ENCODE data around the gene NUDT7.

The NUDT7 gene

GRCh38 chr16:77722309-77723107 lies at the start of gene NUDT7:
NUDT7 (plus strand) TSS chr16:77722514; CDS start chr16:77722583, 69 bp downstream.
- DNase-seq (ENCODE audit: extremely low read depth in 1 of 2, low read depth in 1 of 2), result peak; percentile 88 to 97

GRCh38 chr16:77674888-77675287 lies 47.4 kb upstream of the NUDT7 start:
- no peak for DNase-seq (ENCODE audit: extremely low read depth in 1 of 2, low read depth in 1 of 2)

GRCh38 chr16:77675464-77676324 lies 46.6 kb upstream of the NUDT7 start:
- peak; percentile 15 to 21 for DNase-seq (ENCODE audit: extremely low read depth in 1 of 2, low read depth in 1 of 2)

- DNase-seq (ENCODE audit: extremely low read depth in 1 of 2, low read depth in 1 of 2), result no peak
Measured at GRCh38 chr16:77677129-77677528, 45.2 kb upstream of the NUDT7 start.

- no peak for DNase-seq (ENCODE audit: extremely low read depth in 1 of 2, low read depth in 1 of 2)
Measured at GRCh38 chr16:77679391-77679790, 42.9 kb upstream of the NUDT7 start.

GRCh38 chr16:77679901-77680300 lies 42.4 kb upstream of the NUDT7 start:
- no peak for DNase-seq (ENCODE audit: extremely low read depth in 1 of 2, low read depth in 1 of 2)

GRCh38 chr16:77680496-77680895 lies 41.8 kb upstream of the NUDT7 start:
- DNase-seq (ENCODE audit: extremely low read depth in 1 of 2, low read depth in 1 of 2), result no peak

- DNase-seq (ENCODE audit: extremely low read depth in 1 of 2, low read depth in 1 of 2), result no peak
Measured at GRCh38 chr16:77682586-77682985, 39.7 kb upstream of the NUDT7 start.

- DNase-seq (ENCODE audit: extremely low read depth in 1 of 2, low read depth in 1 of 2), result no peak
Measured at GRCh38 chr16:77683397-77684180, 38.7 kb upstream of the NUDT7 start.

GRCh38 chr16:77684181-77684526 lies 38.2 kb upstream of the NUDT7 start:
- no peak for DNase-seq (ENCODE audit: extremely low read depth in 1 of 2, low read depth in 1 of 2)

GRCh38 chr16:77686385-77686784 lies 35.9 kb upstream of the NUDT7 start:
- no peak for DNase-seq (ENCODE audit: extremely low read depth in 1 of 2, low read depth in 1 of 2)

- DNase-seq (ENCODE audit: extremely low read depth in 1 of 2, low read depth in 1 of 2), result no peak
Measured at GRCh38 chr16:77689971-77690370, 32.3 kb upstream of the NUDT7 start.

- DNase-seq (ENCODE audit: extremely low read depth in 1 of 2, low read depth in 1 of 2), result no peak
Measured at GRCh38 chr16:77690416-77690815, 31.9 kb upstream of the NUDT7 start.

GRCh38 chr16:77692612-77693011 lies 29.7 kb upstream of the NUDT7 start:
- no peak for DNase-seq (ENCODE audit: extremely low read depth in 1 of 2, low read depth in 1 of 2)

- DNase-seq (ENCODE audit: extremely low read depth in 1 of 2, low read depth in 1 of 2), result no peak
Measured at GRCh38 chr16:77696149-77696548, 26.2 kb upstream of the NUDT7 start.

GRCh38 chr16:77700846-77701245 lies 21.5 kb upstream of the NUDT7 start:
- DNase-seq (ENCODE audit: extremely low read depth in 1 of 2, low read depth in 1 of 2), result no peak

GRCh38 chr16:77705351-77705750 lies 17.0 kb upstream of the NUDT7 start:
- DNase-seq (ENCODE audit: extremely low read depth in 1 of 2, low read depth in 1 of 2), result no peak

GRCh38 chr16:77711179-77711578 lies 11.1 kb upstream of the NUDT7 start:
- DNase-seq (ENCODE audit: extremely low read depth in 1 of 2, low read depth in 1 of 2), result no peak

- no peak for DNase-seq (ENCODE audit: extremely low read depth in 1 of 2, low read depth in 1 of 2)
Measured at GRCh38 chr16:77711775-77712174, 10.5 kb upstream of the NUDT7 start.

GRCh38 chr16:77715145-77715544 lies 7.2 kb upstream of the NUDT7 start:
- DNase-seq (ENCODE audit: extremely low read depth in 1 of 2, low read depth in 1 of 2), result no peak

- no peak for DNase-seq (ENCODE audit: extremely low read depth in 1 of 2, low read depth in 1 of 2)
Measured at GRCh38 chr16:77721752-77722308, 484 bp upstream of the NUDT7 start.

All from stimulated activated CD8-positive, alpha-beta memory T cell treated with anti-CD3 and anti-CD28 coated beads, Interleukin-7, amount 100 ng/mL, for 48 hours (primary cell).